ENCODE data around the gene FAM13A.
"Not testable (repeated sequence)": the region's sequence is repeated elsewhere in the genome, so short reads cannot be mapped to it uniquely, and the experiment has no call there.

Gene FAM13A

GRCh38 chr4:88958080-88958479 lies 98.9 kb downstream of the FAM13A start:
- no peak for DNase-seq (ENCODE audit: low read depth)

- no peak for DNase-seq (ENCODE audit: low read depth)
These were observed 99.4 kb downstream of the FAM13A start for GRCh38 chr4:88957570-88957969.

GRCh38 chr4:88955580-88956380 lies 101.2 kb downstream of the FAM13A start:
- no peak for DNase-seq (ENCODE audit: low read depth)

- no peak for DNase-seq (ENCODE audit: low read depth)
These were observed 103.6 kb downstream of the FAM13A start for GRCh38 chr4:88953400-88953799.

- no peak for DNase-seq (ENCODE audit: low read depth)
These were observed 104.9 kb downstream of the FAM13A start for GRCh38 chr4:88952081-88952480.

- DNase-seq (ENCODE audit: low read depth), result no peak
These were observed 107.4 kb downstream of the FAM13A start for GRCh38 chr4:88949605-88950004.

- DNase-seq (ENCODE audit: low read depth), result no peak
These were observed 116.5 kb downstream of the FAM13A start for GRCh38 chr4:88940506-88940905.

- DNase-seq (ENCODE audit: low read depth), result no peak
These were observed 117.3 kb downstream of the FAM13A start for GRCh38 chr4:88939697-88940096.

- DNase-seq (ENCODE audit: low read depth), result no peak
These were observed 118.8 kb downstream of the FAM13A start for GRCh38 chr4:88938138-88938537.

GRCh38 chr4:88937081-88937480 lies 119.9 kb downstream of the FAM13A start:
- no peak for DNase-seq (ENCODE audit: low read depth)

- DNase-seq (ENCODE audit: low read depth), result no peak
These were observed 123.4 kb downstream of the FAM13A start for GRCh38 chr4:88933414-88934160.

- no peak for DNase-seq (ENCODE audit: low read depth)
These were observed 128.1 kb downstream of the FAM13A start for GRCh38 chr4:88928852-88929251.

- DNase-seq (ENCODE audit: low read depth), result no peak
These were observed 129.6 kb downstream of the FAM13A start for GRCh38 chr4:88927420-88927819.

GRCh38 chr4:88919056-88919455 lies 137.9 kb downstream of the FAM13A start:
- DNase-seq (ENCODE audit: low read depth), result no peak

- not testable (repeated sequence) for DNase-seq (ENCODE audit: low read depth)
These were observed 143.8 kb downstream of the FAM13A start for GRCh38 chr4:88913181-88913580.

- no peak for DNase-seq (ENCODE audit: low read depth)
These were observed 145.5 kb downstream of the FAM13A start for GRCh38 chr4:88911246-88912212.

- no peak for DNase-seq (ENCODE audit: low read depth)
These were observed 146.9 kb downstream of the FAM13A start for GRCh38 chr4:88910101-88910500.

- no peak for DNase-seq (ENCODE audit: low read depth)
These were observed 148.5 kb downstream of the FAM13A start for GRCh38 chr4:88908521-88908920.

- DNase-seq (ENCODE audit: low read depth), result no peak
These were observed 149.0 kb downstream of the FAM13A start for GRCh38 chr4:88908003-88908402.

GRCh38 chr4:88907478-88907877 lies 149.5 kb downstream of the FAM13A start:
- DNase-seq (ENCODE audit: low read depth), result no peak

- DNase-seq (ENCODE audit: low read depth), result not testable (repeated sequence)
These were observed 152.7 kb downstream of the FAM13A start for GRCh38 chr4:88904240-88904639.

- DNase-seq (ENCODE audit: low read depth), result no peak
These were observed 156.6 kb downstream of the FAM13A start for GRCh38 chr4:88900432-88900831.

Measured in stimulated activated CD8-positive, alpha-beta memory T cell treated with anti-CD3 and anti-CD28 coated beads, Interleukin-4, amount 100 ng/mL, for 24 hours (primary cell).